Activated CD4-positive, alpha-beta T cell treated with anti-CD3 and anti-CD28 coated beads for 1 hour (primary cell): Measurements from ENCODE around the gene MAGI1.
"Not testable (repeated sequence)": the region's sequence is repeated elsewhere in the genome, so short reads cannot be mapped to it uniquely, and the experiment has no call there.

Source experiments
- DNase-seq: peaks from one replicate; pipeline ENCODE4 v3.0.0-alpha.2; 2020

MAGI1 gene

GRCh38 chr3:65739901-65740541 lies 298.7 kb downstream of the MAGI1 start:
- DNase-seq: no peak

GRCh38 chr3:65734792-65735191 lies 303.9 kb downstream of the MAGI1 start:
- DNase-seq: no peak

GRCh38 chr3:65734382-65734781 lies 304.3 kb downstream of the MAGI1 start:
- no peak for DNase-seq

GRCh38 chr3:65733459-65733858 lies 305.3 kb downstream of the MAGI1 start:
- no peak for DNase-seq

- no peak for DNase-seq
Measured at GRCh38 chr3:65732051-65732935, 306.4 kb downstream of the MAGI1 start.

GRCh38 chr3:65730449-65730848 lies 308.3 kb downstream of the MAGI1 start:
- no peak for DNase-seq

GRCh38 chr3:65729973-65730372 lies 308.7 kb downstream of the MAGI1 start:
- DNase-seq: no peak

- DNase-seq: no peak
Measured at GRCh38 chr3:65729555-65729954, 309.2 kb downstream of the MAGI1 start.

- DNase-seq: no peak
Measured at GRCh38 chr3:65728138-65728537, 310.6 kb downstream of the MAGI1 start.

GRCh38 chr3:65723985-65724384 lies 314.7 kb downstream of the MAGI1 start:
- no peak for DNase-seq

- no peak for DNase-seq
Measured at GRCh38 chr3:65723011-65723410, 315.7 kb downstream of the MAGI1 start.

GRCh38 chr3:65720989-65721737 lies 317.6 kb downstream of the MAGI1 start:
- no peak for DNase-seq

- not testable (repeated sequence) for DNase-seq
Measured at GRCh38 chr3:65719639-65720038, 319.1 kb downstream of the MAGI1 start.

- DNase-seq: no peak
Measured at GRCh38 chr3:65717676-65718346, 320.9 kb downstream of the MAGI1 start.

- DNase-seq: no peak
Measured at GRCh38 chr3:65716071-65716751, 322.5 kb downstream of the MAGI1 start.

GRCh38 chr3:65714134-65714533 lies 324.6 kb downstream of the MAGI1 start:
- no peak for DNase-seq

GRCh38 chr3:65713016-65713415 lies 325.7 kb downstream of the MAGI1 start:
- DNase-seq: no peak

GRCh38 chr3:65712140-65712539 lies 326.6 kb downstream of the MAGI1 start:
- no peak for DNase-seq

GRCh38 chr3:65706776-65707568 lies 331.7 kb downstream of the MAGI1 start:
- no peak for DNase-seq

- DNase-seq: no peak
Measured at GRCh38 chr3:65706301-65706700, 332.4 kb downstream of the MAGI1 start.

- DNase-seq: no peak
Measured at GRCh38 chr3:65703820-65704219, 334.9 kb downstream of the MAGI1 start.

GRCh38 chr3:65703026-65703425 lies 335.7 kb downstream of the MAGI1 start:
- DNase-seq: no peak
